Endothelial cell of umbilical vein (primary cell): ENCODE data around the gene ABCB6. TPM values are rescaled to one million over a fixed set of nuclear protein-coding genes. Genes with fewer than 3 reads are reported as not detected.

Experiments used
- BruUV-seq: library from RNA; stranded (reverse); fragments of 400-500 nt; replicated peaks from 2 replicates; lab custom pipeline; 2021; lab: Mats Ljungman, UMichigan
- CTCF ChIA-PET: fragments of 300-600, 350-600 bp; sonication (Branson Sonifier 250); formaldehyde crosslinking; loops from one replicate; lab custom pipeline; 2021; ENCODE audit warnings: antibody characterized with exemption, inconsistent platforms; lab: Charles Lee
- POLR2A ChIA-PET: fragments of 300-600, 350-600 bp; sonication (Branson Sonifier 250); formaldehyde crosslinking; loops from one replicate; lab custom pipeline; 2021; ENCODE audit warnings: antibody characterized with exemption, inconsistent platforms; lab: Charles Lee
- DNase-seq: peaks from one replicate; pipeline ENCODE4 v3.0.0-alpha.2; 2011; ENCODE audit warnings: low read depth, low spot score
- FAIRE-seq: peaks from 2 replicates; lab custom pipeline; 2011; peaks lifted over from hg19 to GRCh38; lab: Jason Lieb, UNC
- H2AFZ ChIP-seq: 2 replicates; pipeline ENCODE4 v1.6.0; 2012; ENCODE audit warnings: low read depth, low read length, control low read depth, inconsistent platforms
- H3K27ac ChIP-seq: 2 replicates; pipeline ENCODE4 v1.5.1; 2011; ENCODE audit warnings: low read depth, mild to moderate bottlenecking, control low read depth, low read length, moderate library complexity; ENCODE audit not compliant: insufficient read depth
- H3K27me3 ChIP-seq, 2 experiments: 2 replicates each; pipeline versions ENCODE4 v1.6.0 to v1.6.1; 2011; ENCODE audit warnings: low read length in 2 of 2, mixed read lengths in 1 of 2; ENCODE audit not compliant: control insufficient read depth in 2 of 2, insufficient read depth in 2 of 2
- H3K36me3 ChIP-seq, 2 experiments: 2 replicates in 1 of 2; 3 replicates in 1 of 2; pipeline ENCODE4 v1.5.1; 2011; ENCODE audit warnings: low read length in 2 of 2, mild to moderate bottlenecking in 1 of 2, moderate library complexity in 1 of 2; ENCODE audit not compliant: control insufficient read depth in 2 of 2, insufficient read depth in 2 of 2; ENCODE audit errors: extremely low read depth in 1 of 2
- H3K4me1 ChIP-seq: 3 replicates; pipeline ENCODE4 v1.5.1; 2011; ENCODE audit warnings: mild to moderate bottlenecking, low read length; ENCODE audit not compliant: control insufficient read depth, insufficient read depth; ENCODE audit errors: extremely low read depth
- H3K4me2 ChIP-seq: 2 replicates; pipeline ENCODE4 v1.6.1; 2011; ENCODE audit warnings: low read length, control low read depth, mixed read lengths; ENCODE audit not compliant: insufficient read depth
- H3K4me3 ChIP-seq, 3 experiments: fragments of 200-600 bp in 1 of 3; sonication (generic), shearing (Covaris generic) in 1 of 3; replicated peaks in 1 of 3; 2 replicates each; pipeline ENCODE4 v1.5.1; 2011 to 2016; ENCODE audit warnings: control low read depth in 3 of 3, low read length in 3 of 3, mild to moderate bottlenecking in 2 of 3, inconsistent platforms in 1 of 3, low read depth in 1 of 3, moderate library complexity in 1 of 3; ENCODE audit not compliant: insufficient read depth in 1 of 3
- H3K79me2 ChIP-seq: 2 replicates; pipeline ENCODE4 v1.6.0; 2012; ENCODE audit warnings: low read length, inconsistent platforms; ENCODE audit not compliant: control insufficient read depth, insufficient read depth
- H3K9ac ChIP-seq: replicated peaks from 2 replicates; pipeline ENCODE3; 2011; ENCODE audit warnings: low read length, control low read depth; ENCODE audit not compliant: insufficient read depth; ENCODE audit errors: extremely low read depth
- H3K9me1 ChIP-seq: replicated peaks from 3 replicates; pipeline ENCODE4 v1.6.0; 2011; ENCODE audit warnings: mild to moderate bottlenecking, low read length; ENCODE audit not compliant: control insufficient read depth, insufficient read depth; ENCODE audit errors: extremely low read depth
- H3K9me3 ChIP-seq: replicated peaks from 2 replicates; pipeline ENCODE4 v1.5.1; 2012; ENCODE audit warnings: low read length, inconsistent platforms; ENCODE audit not compliant: control insufficient read depth, insufficient read depth
- H4K20me1 ChIP-seq: replicated peaks from 2 replicates; pipeline ENCODE3; 2011; ENCODE audit warnings: mild to moderate bottlenecking, low read length; ENCODE audit not compliant: control insufficient read depth, insufficient read depth; ENCODE audit errors: extremely low read depth
- EZH2 ChIP-seq: IDR thresholded peaks from 2 replicates; pipeline ENCODE4 v1.6.1; 2012; ENCODE audit warnings: borderline replicate concordance, low read depth, mild to moderate bottlenecking, moderate library complexity, low read length, inconsistent platforms; ENCODE audit not compliant: severe bottlenecking
- FOS ChIP-seq: IDR thresholded peaks from 2 replicates; pipeline ENCODE4 v1.6.1; 2011; ENCODE audit warnings: mild to moderate bottlenecking, low read length, moderate library complexity, borderline replicate concordance; ENCODE audit not compliant: insufficient read depth
- GATA2 ChIP-seq: IDR thresholded peaks from 2 replicates; pipeline ENCODE4 v1.7.0; 2011; ENCODE audit warnings: low read depth, mild to moderate bottlenecking, moderate library complexity, mixed read lengths, low read length; ENCODE audit not compliant: insufficient read length, insufficient read depth
- MYC ChIP-seq: IDR thresholded peaks from one replicate; pipeline ENCODE4 v1.6.1; 2011; ENCODE audit warnings: mild to moderate bottlenecking, low read depth, low read length
- POLR2AphosphoS5 ChIP-seq: IDR thresholded peaks from 2 replicates; pipeline ENCODE4 v1.6.1; 2012; ENCODE audit warnings: low read depth, mild to moderate bottlenecking, control low read depth, low read length, moderate library complexity; ENCODE audit not compliant: insufficient read depth
- dilution Hi-C: fragments of 300-500 bp; cut with MboI; formaldehyde crosslinking; loops from one replicate; pipeline ENCODE4 v1.15.0; 2019; ENCODE audit warnings: low sequenced_read_pairs; ENCODE audit not compliant: extremely low pct_ligation_motif_present
- intact Hi-C: fragments of 100-400 bp; cut with micrococcal nuclease; formaldehyde crosslinking; loops from one replicate; pipeline ENCODE4 v1.10.0; 2022
- polyA plus RNA-seq, 4 experiments: library from polyadenylated mRNA; depleted of rRNA in 3 of 4; stranded (reverse) in 3 of 4; unstranded in 1 of 4; fragments of >200 nt; gene quantifications; 2 replicates each; pipeline versions ENCODE4 v1.2.1 to v1.2.3, GENCODE V29; 2011 to 2012; ENCODE audit warnings: missing spikeins in 1 of 4
- total RNA-seq: library from RNA; stranded (reverse); gene quantifications from 2 replicates; pipeline ENCODE4 v1.2.3, GENCODE V29; 2021
- TF ChIP-seq, protein P1 (sequence below): IDR thresholded peaks from 2 replicates; pipeline ENCODE4 v1.6.1; 2011; ENCODE audit not compliant: insufficient read depth, insufficient read length

Gene ABCB6
- total and polyA plus RNA-seq, 2 donors (not counting 3 experiments of a cell fraction or from before 2014, with no cell fraction given) = 25.7 to 32.5 TPM

DNA sequence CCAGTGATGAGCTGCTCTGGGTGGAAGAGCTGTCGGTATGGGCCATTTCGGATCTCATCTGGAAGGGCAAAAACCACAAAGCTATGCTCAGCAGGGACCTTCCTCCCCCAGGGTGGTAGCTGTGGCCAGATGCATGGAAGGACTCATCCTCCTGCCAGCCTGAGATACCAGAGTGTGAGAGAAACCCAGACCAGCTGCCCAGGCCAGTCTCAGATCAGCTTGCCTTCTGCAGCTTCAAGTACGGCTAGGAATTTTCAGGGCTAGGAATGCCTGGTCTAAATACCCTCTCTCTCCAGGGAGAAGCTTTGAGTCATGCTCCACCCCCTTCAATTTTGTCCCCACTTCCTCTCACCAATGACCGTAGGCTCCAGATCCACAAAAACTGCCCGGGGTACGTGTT, 32.9 kb upstream of the ABCB6 start:
- Histone ChIP-seq H3K4me1 (peaks cover 39% of the 10 kb centered on the region), H3K4me2 (no peak overlapping the region), H2AFZ (no peak overlapping the region), H3K9ac (no peak overlapping the region), H3K4me3 (no peak overlapping the region), H3K9me1 (no peaks in the 10 kb centered on the region), H3K36me3 (peaks cover 2% of the 10 kb centered on the region in 2 experiments), H3K27ac (no peak overlapping the region), H3K27me3 (peaks cover 15 to 16% of the 10 kb centered on the region in 2 experiments), H3K9me3 (no peaks in the 10 kb centered on the region), H3K79me2 (peaks cover 2% of the 10 kb centered on the region), H4K20me1 (no peaks in the 10 kb centered on the region)
- CTCF ChIA-PET = interaction anchor here (1.2 to 2.5 kb wide), 3 partner anchors 26 to 43 kb away, joined by 3 to 14 read pairs (median 7); partner anchors contain the start of gene DNAJB2
- DNase-seq (no peak), FAIRE-seq (no peak)
- BruUV-seq = no TSS peak
- dilution Hi-C loops (no loop called here), intact Hi-C loops (loop anchor here (2.0 kb wide), 2 partner anchors 33 to 43 kb away; partner anchors contain the start of gene ABCB6)
- POLR2A ChIA-PET = interaction anchor here (1.1 kb wide), 1 partner anchor 27 kb away, joined by 4 read pairs; the partner anchor contains the start of gene DNAJB2
- TF ChIP-seq, protein P1, sequence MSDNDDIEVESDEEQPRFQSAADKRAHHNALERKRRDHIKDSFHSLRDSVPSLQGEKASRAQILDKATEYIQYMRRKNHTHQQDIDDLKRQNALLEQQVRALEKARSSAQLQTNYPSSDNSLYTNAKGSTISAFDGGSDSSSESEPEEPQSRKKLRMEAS = no peak
- no peak for TF ChIP-seq POLR2AphosphoS5
- no peak for TF ChIP-seq EZH2
- TF ChIP-seq FOS = no peak
- no peak for TF ChIP-seq GATA2

DNA sequence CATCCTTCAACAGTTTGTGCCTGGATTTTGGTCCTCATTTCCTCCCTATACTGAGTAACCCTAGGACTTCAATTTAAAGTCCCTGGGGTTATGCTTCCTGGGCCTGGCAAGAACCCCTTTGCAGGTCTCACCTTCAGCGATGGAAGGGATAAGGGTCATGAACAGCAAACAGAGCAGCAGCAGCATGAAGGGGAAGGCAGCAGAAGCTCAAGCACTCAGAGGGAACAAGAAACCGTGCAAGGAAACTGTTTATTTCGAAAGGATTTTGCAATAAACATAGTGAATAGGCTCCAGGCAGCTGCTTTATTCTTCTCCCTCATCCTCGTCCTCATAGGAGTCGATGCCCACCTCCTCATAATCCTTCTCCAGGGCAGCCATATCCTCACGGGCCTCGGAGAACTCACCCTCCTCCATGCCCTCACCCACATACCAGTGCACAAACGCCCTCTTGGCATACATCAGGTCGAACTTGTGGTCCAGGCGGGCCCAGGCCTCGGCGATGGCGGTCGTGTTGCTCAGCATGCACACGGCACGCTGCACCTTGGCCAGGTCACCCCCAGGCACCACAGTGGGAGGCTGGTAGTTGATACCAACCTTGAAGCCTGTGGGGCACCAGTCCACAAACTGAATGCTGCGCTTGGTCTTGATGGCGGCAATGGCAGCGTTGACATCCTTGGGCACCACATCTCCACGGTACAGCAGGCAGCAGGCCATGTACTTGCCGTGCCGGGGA, 31.5 kb upstream of the ABCB6 start:
- ChIA-PET POLR2A (interaction anchor here (0.8 to 1.5 kb wide), 4 partner anchors 21 to 33 kb away, joined by 3 to 7 read pairs (median 3); partner anchors contain the start of genes ANKZF1, ATG9A and DNAJB2), CTCF (interaction anchor here (1.3 to 3.3 kb wide), 5 partner anchors 11 to 270 kb away, joined by 3 to 25 read pairs (median 8); partner anchors contain the start of gene DNAJB2)
- Histone ChIP-seq H3K4me3 (no peak overlapping the region), H3K36me3 (peaks cover 2% of the 10 kb centered on the region in 2 experiments), H2AFZ (no peak overlapping the region), H3K9me1 (no peaks in the 10 kb centered on the region), H4K20me1 (no peaks in the 10 kb centered on the region), H3K4me1 (peaks cover 46% of the 10 kb centered on the region), H3K27me3 (peaks cover 8% of the 10 kb centered on the region in 2 experiments), H3K9me3 (no peaks in the 10 kb centered on the region), H3K79me2 (peaks cover 15% of the 10 kb centered on the region), H3K9ac (peak overlapping the region; percentile 49), H3K4me2 (no peak overlapping the region), H3K27ac (peak overlapping the region; percentile 75)
- no peak for DNase-seq
- BruUV-seq = no TSS peak
- dilution Hi-C loops (no loop called here), intact Hi-C loops (no loop called here)
- FAIRE-seq = no peak
- TF ChIP-seq, protein P1 = no peak
- TF ChIP-seq MYC = no peak
- TF ChIP-seq GATA2 = no peak
